ENCODE measurements around the gene DUOX1.

Gene DUOX1

GRCh38 chr15:45185903-45186770 is 56.3 kb downstream of the DUOX1 start:
- Mint-ChIP-seq H3K27me3 (ENCODE audit: low read depth) (peaks cover 24% of the 10 kb centered on the region), H3K36me3 (ENCODE audit: low read depth) (no peaks in the 10 kb centered on the region), H3K27ac (no peak overlapping the region), H3K9me3 (no peaks in the 10 kb centered on the region), H3K4me3 (peak overlapping the region; percentile 83), H3K4me1 (ENCODE audit: low read depth) (peaks cover 10% of the 10 kb centered on the region)

GRCh38 chr15:45186771-45187577 is 57.2 kb downstream of the DUOX1 start:
- peaks cover 27% of the 10 kb centered on the region for H3K27me3 Mint-ChIP-seq (ENCODE audit: low read depth)
- H3K4me3 Mint-ChIP-seq = peak overlapping the region; percentile 83
- peaks cover 10% of the 10 kb centered on the region for H3K4me1 Mint-ChIP-seq (ENCODE audit: low read depth)
- H3K9me3 Mint-ChIP-seq = no peaks in the 10 kb centered on the region
- no peaks in the 10 kb centered on the region for H3K36me3 Mint-ChIP-seq (ENCODE audit: low read depth)
- no peak overlapping the region for H3K27ac Mint-ChIP-seq

DNA sequence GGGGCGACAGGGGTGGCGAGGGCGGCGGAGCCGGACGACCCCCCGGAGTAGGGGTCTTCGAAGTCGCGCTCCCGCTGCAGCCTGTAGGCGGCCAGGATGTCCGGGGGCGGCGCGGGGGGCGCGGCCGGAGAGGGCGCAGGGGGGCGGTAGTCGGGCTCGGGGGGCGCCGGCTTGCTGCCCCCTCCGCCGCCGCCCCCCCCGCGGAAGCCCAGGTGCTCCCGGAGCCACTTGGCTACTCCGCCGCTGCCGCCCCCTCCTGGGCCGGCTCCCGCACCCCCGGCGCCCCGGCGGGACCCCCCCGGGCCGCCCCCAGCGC is 57.7 kb downstream of the DUOX1 start:
- Mint-ChIP-seq H3K27ac (no peak overlapping the region), H3K4me3 (no peak overlapping the region), H3K36me3 (ENCODE audit: low read depth) (no peaks in the 10 kb centered on the region), H3K27me3 (ENCODE audit: low read depth) (peaks cover 28% of the 10 kb centered on the region), H3K4me1 (ENCODE audit: low read depth) (peaks cover 10% of the 10 kb centered on the region), H3K9me3 (no peaks in the 10 kb centered on the region)

GRCh38 chr15:45187894-45188830 is 58.4 kb downstream of the DUOX1 start, which contains the start of gene SHF:
TSS of gene SHF (minus strand) at chr15:45187966. CDS start at chr15:45187951, 15 bp downstream.
- H3K36me3 Mint-ChIP-seq (ENCODE audit: low read depth) = no peaks in the 10 kb centered on the region
- H3K27me3 Mint-ChIP-seq (ENCODE audit: low read depth) = peaks cover 32% of the 10 kb centered on the region
- H3K27ac Mint-ChIP-seq = peak within 1 kb of the TSS; percentile 68
- H3K4me3 Mint-ChIP-seq = peak within 1 kb of the TSS; percentile 88
- H3K4me1 Mint-ChIP-seq (ENCODE audit: low read depth) = peaks cover 10% of the 10 kb centered on the region
- no peaks in the 10 kb centered on the region for H3K9me3 Mint-ChIP-seq

DNA sequence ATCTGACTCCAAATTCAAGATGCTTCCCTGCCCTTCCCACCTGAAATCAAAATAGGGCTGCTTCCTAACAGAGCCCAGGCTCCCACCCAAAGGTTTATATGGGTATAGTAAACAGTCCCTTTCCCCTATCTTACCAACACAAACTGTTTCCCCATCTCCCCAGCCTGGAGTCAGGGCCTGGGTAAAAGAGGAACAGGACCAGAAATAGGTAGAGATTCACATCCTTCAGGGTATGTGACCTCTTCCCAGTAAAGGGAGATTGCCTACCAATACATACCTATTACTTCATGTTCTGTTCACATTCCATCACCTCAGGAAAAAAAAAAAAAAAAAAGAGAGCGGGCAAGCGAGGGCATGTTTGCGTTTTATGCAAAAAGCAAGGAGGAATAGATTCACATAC is 67.7 kb downstream of the DUOX1 start:
- Mint-ChIP-seq H3K36me3 (ENCODE audit: low read depth) (no peaks in the 10 kb centered on the region), H3K27ac (peak overlapping the region; percentile 53), H3K4me1 (ENCODE audit: low read depth) (peaks cover 14% of the 10 kb centered on the region), H3K27me3 (ENCODE audit: low read depth) (peaks cover 6% of the 10 kb centered on the region), H3K4me3 (peak overlapping the region; percentile 81), H3K9me3 (no peaks in the 10 kb centered on the region)

- Mint-ChIP-seq H3K4me1 (ENCODE audit: low read depth) (peaks cover 14% of the 10 kb centered on the region), H3K36me3 (ENCODE audit: low read depth) (no peaks in the 10 kb centered on the region), H3K9me3 (no peaks in the 10 kb centered on the region), H3K27me3 (ENCODE audit: low read depth) (no peaks in the 10 kb centered on the region), H3K27ac (no peak overlapping the region), H3K4me3 (no peak overlapping the region)
Measured at GRCh38 chr15:45198337-45199135, 68.7 kb downstream of the DUOX1 start.

- peaks cover 14% of the 10 kb centered on the region for H3K4me1 Mint-ChIP-seq (ENCODE audit: low read depth)
- H3K9me3 Mint-ChIP-seq = no peaks in the 10 kb centered on the region
- H3K27me3 Mint-ChIP-seq (ENCODE audit: low read depth) = no peaks in the 10 kb centered on the region
- no peaks in the 10 kb centered on the region for H3K36me3 Mint-ChIP-seq (ENCODE audit: low read depth)
- H3K27ac Mint-ChIP-seq = no peak overlapping the region
- H3K4me3 Mint-ChIP-seq = no peak overlapping the region
Measured at GRCh38 chr15:45199136-45199810, 69.5 kb downstream of the DUOX1 start.

DNA sequence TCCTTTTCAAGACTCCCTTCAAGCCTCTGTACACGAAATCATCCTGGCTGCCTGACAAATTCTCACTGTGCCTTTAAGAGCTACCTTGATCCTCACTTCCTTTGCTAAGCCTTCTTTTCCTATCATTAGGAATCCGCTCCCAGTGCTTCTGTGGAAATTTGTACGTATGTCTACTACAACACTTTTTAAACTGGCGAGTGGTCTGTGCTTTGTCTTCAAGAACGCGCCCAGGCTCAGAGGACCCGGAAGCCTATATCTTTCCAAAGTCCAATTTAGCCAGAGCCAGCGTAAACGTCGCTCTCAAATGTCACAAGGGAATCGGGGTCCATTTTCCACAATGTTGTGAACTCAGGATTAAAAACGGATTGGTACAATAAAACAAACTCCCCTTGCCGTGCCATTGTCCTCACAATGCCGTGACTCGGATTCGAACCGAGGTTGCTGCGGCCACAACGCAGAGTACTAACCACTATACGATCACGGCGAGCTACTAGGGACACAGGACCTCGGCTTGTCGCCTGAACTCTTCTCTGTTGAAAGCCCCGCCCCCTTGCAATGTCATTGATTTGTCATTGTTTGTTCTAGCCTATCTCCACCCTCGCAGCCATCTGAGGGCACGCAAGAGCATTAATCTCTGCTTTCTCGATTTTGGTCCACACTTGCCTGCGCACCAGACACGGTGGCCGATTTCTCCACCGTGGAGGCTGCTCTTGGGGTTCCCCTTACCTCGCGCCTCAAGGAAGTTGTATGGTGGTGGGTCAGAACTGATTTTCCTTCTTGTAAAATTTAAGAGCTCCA is 70.4 kb downstream of the DUOX1 start:
- H3K4me1 Mint-ChIP-seq (ENCODE audit: low read depth) = peaks cover 18% of the 10 kb centered on the region
- peaks cover 3% of the 10 kb centered on the region for H3K27me3 Mint-ChIP-seq (ENCODE audit: low read depth)
- no peak overlapping the region for H3K4me3 Mint-ChIP-seq
- H3K9me3 Mint-ChIP-seq = no peaks in the 10 kb centered on the region
- no peak overlapping the region for H3K27ac Mint-ChIP-seq
- H3K36me3 Mint-ChIP-seq (ENCODE audit: low read depth) = no peaks in the 10 kb centered on the region

DNA sequence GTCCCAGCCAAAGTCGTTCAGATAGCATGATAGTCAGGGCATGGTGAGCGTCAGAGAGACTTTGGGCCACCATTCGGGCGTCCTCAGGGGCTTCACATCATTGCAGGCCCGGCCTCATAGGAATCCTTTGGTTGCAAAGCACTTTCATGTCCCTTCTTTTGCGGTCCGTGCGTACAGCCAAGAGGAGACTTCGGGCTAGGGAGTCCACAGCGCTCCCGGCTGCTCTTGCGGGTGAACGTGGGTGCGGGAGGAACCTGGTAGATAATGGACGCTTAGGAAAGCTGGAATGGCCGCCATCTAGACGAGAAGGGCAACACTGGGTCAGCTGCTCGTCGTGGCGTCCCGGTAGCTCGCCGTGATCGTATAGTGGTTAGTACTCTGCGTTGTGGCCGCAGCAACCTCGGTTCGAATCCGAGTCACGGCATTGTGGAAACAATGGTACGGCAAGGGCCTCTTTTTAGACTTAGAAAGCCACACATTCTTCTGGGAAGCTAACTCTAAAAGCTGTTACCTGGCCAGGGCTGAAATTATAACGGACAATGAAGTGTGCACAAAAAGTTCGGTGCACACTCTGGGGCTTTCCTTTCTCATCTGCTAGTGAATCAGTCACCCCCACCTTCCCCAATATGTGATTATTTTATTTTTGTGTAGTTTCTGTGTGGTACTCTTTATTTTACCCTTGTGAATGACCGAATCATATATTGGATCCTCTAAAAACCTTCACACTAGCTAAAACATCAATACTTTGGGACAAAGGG is 71.2 kb downstream of the DUOX1 start:
- Mint-ChIP-seq H3K9me3 (no peaks in the 10 kb centered on the region), H3K36me3 (ENCODE audit: low read depth) (no peaks in the 10 kb centered on the region), H3K27me3 (ENCODE audit: low read depth) (peaks cover 3% of the 10 kb centered on the region), H3K4me3 (no peak overlapping the region), H3K27ac (no peak overlapping the region), H3K4me1 (ENCODE audit: low read depth) (peaks cover 21% of the 10 kb centered on the region)

- H3K27ac Mint-ChIP-seq = no peak overlapping the region
- peaks cover 4% of the 10 kb centered on the region for H3K27me3 Mint-ChIP-seq (ENCODE audit: low read depth)
- H3K9me3 Mint-ChIP-seq = no peaks in the 10 kb centered on the region
- no peaks in the 10 kb centered on the region for H3K36me3 Mint-ChIP-seq (ENCODE audit: low read depth)
- no peak overlapping the region for H3K4me3 Mint-ChIP-seq
- H3K4me1 Mint-ChIP-seq (ENCODE audit: low read depth) = peaks cover 21% of the 10 kb centered on the region
Measured at GRCh38 chr15:45201557-45201859, 71.7 kb downstream of the DUOX1 start.

DNA sequence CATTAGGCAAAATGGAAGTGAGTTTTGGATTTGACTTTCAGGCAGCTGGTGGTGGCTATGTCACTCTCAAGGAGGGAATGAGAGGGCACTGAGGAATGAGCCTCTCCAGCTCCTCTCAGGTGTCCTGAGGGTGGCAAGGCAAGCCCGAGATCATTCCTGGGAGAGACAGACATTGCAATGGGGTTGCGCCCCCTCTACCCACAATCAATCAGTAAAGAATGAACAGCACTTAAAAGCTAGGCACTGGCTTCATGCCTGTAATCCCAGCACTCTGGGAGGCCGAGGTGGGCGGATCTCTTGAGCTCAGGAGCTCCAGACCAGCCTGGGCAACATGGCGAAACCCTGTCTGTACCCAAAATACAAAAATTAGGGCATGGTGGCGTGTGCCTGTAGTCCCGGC is 72.1 kb downstream of the DUOX1 start:
- no peak overlapping the region for H3K4me3 Mint-ChIP-seq

GRCh38 chr15:45203182-45203581 is 73.4 kb downstream of the DUOX1 start:
- H3K27ac Mint-ChIP-seq = no peak overlapping the region
- peaks cover 15% of the 10 kb centered on the region for H3K27me3 Mint-ChIP-seq (ENCODE audit: low read depth)
- H3K4me1 Mint-ChIP-seq (ENCODE audit: low read depth) = peaks cover 15% of the 10 kb centered on the region
- no peaks in the 10 kb centered on the region for H3K36me3 Mint-ChIP-seq (ENCODE audit: low read depth)
- no peaks in the 10 kb centered on the region for H3K9me3 Mint-ChIP-seq
- no peak overlapping the region for H3K4me3 Mint-ChIP-seq

More for the DNA sequence above, 72.1 kb downstream of the DUOX1 start:
- peaks cover 7% of the 10 kb centered on the region for H3K27me3 Mint-ChIP-seq (ENCODE audit: low read depth)
- peaks cover 21% of the 10 kb centered on the region for H3K4me1 Mint-ChIP-seq (ENCODE audit: low read depth)
- H3K9me3 Mint-ChIP-seq = no peaks in the 10 kb centered on the region
- H3K27ac Mint-ChIP-seq = no peak overlapping the region
- H3K36me3 Mint-ChIP-seq (ENCODE audit: low read depth) = no peaks in the 10 kb centered on the region

Measured in T-helper 1 cell treated with Interleukin-12 subunit alpha and Interleukin-12 subunit beta and Interleukin-4 antibody, amounts not matched to agents 30 μg/mL and 1 μg/mL, for 36 hours (primary cell).